GM21423 (cell line): Measurements from ENCODE around the gene VAX1.
"Not testable (repeated sequence)": the region's sequence is repeated elsewhere in the genome, so short reads cannot be mapped to it uniquely, and the experiment has no call there.

Experiments
- ATAC-seq: cut with Tn5 transposase; IDR thresholded peaks from one replicate; pipeline ENCODE4 v1.9.1; 2021; ENCODE audit warnings: mild to moderate bottlenecking, moderate library complexity; ENCODE audit not compliant: unreplicated experiment

VAX1 gene

GRCh38 chr10:117137911-117138642 lies at the start of gene VAX1:
VAX1 (minus strand) TSS chr10:117138270; CDS start chr10:117138056, 214 bp downstream.
- no peak for ATAC-seq

GRCh38 chr10:117186832-117187615 lies 49.0 kb upstream of the VAX1 start:
- ATAC-seq, result no peak

GRCh38 chr10:117185817-117186216 lies 47.7 kb upstream of the VAX1 start:
- not testable (repeated sequence) for ATAC-seq

DNA sequence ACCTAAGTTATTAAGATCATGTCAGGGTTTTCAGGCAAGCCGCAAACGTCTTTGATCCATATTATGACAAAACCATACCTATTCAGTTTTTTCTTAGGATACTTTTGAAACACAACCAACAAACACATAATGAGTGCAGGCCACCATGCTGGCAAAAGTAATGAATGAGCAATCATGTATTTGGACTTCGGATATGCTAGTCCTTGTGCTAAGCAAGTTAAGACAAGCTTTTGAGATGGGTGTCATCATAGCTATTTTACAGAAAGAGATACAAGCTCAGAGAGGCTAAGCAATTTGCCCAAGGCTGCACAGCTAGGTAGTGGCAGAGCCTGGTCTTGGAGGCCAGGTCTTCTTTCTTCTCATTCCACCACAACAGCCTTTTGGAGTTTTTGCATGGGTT lies 46.8 kb upstream of the VAX1 start:
- no peak for ATAC-seq

DNA sequence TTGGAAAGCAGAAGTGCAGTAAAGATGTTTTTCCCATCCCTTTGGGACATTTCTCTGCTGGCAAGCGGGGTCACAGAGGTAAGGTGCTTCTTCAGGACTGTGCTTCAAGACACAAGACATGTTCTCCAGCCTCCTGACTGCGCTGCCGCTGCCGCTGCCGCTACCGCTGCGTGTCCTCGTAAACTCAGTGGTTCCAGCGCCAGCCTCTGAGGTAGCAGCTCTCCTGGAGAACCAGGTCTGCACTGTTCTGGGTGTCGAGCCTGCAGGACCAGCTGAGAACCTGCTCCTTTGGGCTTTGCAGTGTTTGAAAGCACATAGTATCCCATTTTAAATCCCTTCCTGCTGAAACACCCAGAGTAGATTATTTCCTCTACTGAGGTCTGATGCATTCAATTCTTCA lies 46.2 kb upstream of the VAX1 start:
- no peak for ATAC-seq

DNA sequence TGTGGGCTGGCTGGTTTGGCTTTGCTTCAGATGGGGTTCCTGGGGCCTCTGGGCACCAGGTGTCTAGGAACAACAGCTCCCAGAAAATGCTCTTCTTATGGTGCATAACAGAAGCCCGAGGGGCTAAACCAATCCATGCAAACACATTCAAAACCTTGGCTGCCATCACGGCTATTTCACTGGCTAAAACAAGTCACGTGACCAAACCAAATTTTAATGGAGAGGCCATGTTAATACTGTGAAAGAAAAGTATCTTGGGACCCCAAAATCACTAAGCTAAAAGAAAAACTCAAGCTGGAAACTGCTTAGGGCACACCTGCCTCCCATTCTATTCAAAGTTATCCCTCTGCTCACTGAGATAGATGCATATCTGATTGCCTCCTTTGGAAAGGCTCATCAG lies 40.1 kb upstream of the VAX1 start:
- ATAC-seq, result no peak

DNA sequence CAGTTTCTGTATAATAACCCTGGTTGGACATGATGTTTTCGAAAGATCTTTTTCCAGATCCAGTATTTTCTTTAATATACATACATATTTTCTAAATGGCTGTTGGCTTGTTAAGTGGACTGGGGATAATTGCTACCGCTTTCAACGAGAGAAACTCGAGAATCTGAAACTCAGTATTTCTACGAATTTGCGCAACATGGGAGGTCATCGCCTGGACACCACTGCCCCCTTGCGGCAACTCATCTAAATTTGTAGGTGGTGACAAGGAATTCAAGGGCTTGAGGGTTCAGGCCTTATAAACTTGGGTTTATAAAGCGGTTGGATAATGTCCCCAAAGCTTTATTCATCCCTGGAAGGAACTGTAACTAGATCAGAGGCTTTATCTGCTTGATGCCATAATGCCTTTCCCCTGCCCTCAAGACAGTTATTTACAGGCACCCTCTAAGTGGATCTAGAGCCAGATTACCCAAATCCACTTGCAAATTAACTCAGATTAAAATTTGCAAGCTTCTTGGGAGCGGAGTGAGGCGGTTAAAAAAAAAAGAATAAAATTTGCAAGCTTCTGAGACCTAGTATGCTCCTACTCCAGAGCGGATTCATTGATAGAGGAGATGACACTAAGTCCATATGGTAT lies 37.9 kb upstream of the VAX1 start:
- peak; percentile 52 for ATAC-seq

DNA sequence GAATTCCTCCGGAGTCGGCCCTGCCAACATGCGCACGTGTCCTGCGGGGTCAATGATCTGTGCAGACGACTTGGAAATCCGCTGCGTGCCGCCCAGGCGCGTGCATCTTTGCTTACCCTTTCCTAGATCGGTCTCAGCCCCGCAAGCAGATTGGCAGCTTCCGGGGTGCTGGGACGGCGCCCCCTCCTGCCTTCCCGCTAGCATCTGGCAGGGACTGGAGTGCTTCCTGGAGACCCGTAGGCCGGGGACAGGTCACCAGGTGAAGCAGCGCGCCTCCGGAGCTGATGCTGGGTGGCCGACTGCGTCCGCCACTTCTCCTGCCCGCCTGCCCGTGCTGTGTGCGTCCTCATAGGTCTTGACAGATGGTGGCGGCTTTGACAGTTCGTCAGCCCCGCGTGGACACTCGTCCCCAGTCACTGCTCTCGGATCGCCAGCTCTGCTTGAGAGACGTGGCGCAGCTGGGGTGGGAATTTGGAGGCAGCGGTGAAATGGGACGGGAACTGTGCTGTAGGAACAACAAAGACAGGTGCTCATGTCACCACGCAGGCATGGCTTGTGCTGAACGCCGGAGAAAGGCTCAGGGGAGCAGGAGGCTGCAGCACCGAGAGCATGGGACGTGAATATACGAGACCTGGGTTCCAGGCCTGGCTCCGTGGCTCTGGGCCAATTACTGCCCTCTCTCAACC lies 37.3 kb upstream of the VAX1 start:
- peak; percentile 39 for ATAC-seq

- ATAC-seq, result peak; percentile 84
Measured at GRCh38 chr10:117174439-117175214, 36.6 kb upstream of the VAX1 start.

- ATAC-seq, result no peak
Measured at GRCh38 chr10:117170244-117170643, 32.2 kb upstream of the VAX1 start.

- ATAC-seq, result no peak
Measured at GRCh38 chr10:117169480-117169879, 31.4 kb upstream of the VAX1 start.

- no peak for ATAC-seq
Measured at GRCh38 chr10:117168729-117169128, 30.7 kb upstream of the VAX1 start.

DNA sequence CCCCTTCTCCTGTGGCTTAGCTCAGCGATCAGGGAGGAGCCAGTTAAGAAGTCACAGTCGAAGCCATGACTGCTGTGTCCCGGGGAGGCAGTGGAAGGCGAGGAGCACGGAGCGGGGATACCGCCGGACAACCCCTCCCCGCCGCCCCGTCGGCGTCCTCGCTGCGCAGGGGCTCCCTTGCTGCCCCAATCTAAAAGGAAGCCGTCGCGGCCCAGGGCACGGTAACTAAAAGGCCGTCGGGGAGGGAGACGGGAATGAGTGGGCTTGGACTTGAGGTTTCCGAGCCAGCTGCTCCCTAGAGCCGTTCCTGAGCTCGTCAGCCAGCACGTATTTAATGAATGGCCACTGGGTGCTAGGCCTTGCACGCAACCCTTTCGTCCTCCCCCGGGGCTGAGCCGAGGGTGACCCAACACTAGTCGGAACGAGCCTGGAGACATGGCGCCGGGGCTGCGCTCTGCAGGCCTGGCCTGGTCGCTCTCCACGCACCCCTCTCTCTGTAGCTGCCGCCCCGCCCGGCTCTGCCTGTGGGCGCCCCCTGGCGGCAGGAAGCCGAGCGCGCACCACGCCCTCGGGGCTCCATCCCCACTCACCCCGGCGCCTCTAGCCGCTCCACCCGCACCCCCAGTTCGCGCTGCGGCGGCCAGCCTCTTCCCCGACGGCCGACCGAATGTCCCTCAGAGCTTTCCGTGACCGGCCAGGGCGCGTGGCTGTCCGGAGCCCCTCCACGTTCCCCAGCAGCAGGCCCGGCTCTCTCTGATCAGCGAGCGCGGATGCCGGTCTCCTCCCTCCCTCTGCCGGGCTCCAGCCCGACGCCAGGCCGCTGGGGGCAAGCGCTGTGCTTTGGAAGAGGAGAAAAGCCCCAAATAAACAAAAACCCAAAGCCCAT lies 30.0 kb upstream of the VAX1 start:
- peak; percentile 91 for ATAC-seq

DNA sequence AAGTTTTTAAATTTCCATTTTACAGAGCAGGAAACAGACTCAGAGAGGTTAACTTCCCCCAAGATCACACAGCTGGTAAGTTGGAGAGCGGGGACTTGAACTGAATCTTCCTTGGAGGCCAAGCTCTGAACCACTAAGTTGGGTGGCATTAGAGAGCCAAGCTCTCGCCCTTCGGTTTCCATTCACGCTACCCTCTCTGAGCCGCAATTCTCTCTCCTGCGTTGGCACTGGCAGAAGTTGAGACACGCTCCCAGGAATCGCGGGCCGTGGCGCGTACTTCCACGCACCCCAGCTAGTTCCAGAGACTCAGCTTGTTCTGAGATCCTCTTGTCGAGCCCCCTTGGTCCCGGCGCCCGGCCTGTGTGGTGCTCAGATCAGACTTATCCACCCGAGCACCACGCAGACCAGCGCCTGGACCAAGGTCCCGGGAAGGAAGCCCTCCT lies 29.3 kb upstream of the VAX1 start:
- ATAC-seq, result no peak

DNA sequence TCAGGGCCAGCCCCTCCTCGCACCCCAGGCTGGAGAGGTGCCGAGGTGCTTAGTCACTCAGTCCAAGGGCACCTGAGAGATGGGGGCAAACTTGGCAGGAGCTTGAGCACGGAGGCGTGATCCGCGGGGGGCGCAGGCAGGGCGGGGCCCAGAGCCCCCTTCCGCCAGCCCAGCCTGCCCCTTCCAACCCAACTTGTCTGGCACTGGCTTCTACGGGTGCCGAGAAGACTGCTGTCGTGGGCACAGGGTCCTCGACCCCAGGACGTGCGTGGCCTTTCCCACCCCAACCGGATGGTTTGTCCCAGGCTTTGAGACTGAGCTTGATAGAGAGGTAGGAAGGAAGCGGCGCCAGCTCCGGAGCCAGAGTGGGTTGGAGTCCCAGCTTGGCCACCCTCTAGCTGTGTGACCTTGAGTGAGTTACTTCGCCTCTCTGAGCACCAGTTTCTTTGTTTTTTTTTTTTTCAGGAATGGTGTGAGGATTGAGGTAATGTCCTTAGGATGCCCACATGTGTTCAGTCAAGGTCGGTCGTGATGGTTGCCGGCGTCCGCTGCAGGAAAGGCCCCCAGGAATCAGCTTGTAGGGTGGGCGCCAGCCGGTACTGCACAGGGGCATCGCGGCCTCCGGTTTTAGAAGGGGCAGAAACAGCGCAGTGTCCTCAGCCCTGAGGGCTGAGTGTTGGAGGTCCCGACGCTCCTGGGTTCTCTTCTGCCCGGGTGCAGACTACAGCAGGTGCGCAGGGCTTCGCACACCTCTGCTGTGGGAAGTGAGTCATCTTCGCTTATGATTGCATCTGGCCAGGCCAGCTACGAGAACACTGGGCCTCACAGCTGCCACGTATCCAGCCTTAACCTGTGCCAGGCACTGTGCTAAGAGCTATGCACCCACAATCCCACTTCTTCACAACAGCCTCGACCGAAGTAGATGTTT lies 28.6 kb upstream of the VAX1 start:
- no peak for ATAC-seq

GRCh38 chr10:117165538-117166417 lies 27.7 kb upstream of the VAX1 start:
- no peak for ATAC-seq
